ENCODE data around the gene GPC6.

GPC6 gene

GRCh38 chr13:93344048-93344705 lies 117.6 kb downstream of the GPC6 start:
- TF ChIP-seq CTCF (IDR thresholded peaks at IDR 0.05; ENCODE audit: low read length, missing control alignments) = no peak
- DNase-seq (ENCODE audit: low read depth) = no peak
- H3K4me3 ChIP-seq (replicated peaks; ENCODE audit: low read depth, low read length) = no peak overlapping the region

GRCh38 chr13:93345024-93345423 lies 118.4 kb downstream of the GPC6 start:
- DNase-seq (ENCODE audit: low read depth) = no peak
- no peak overlapping the region for H3K4me3 ChIP-seq (replicated peaks; ENCODE audit: low read depth, low read length)
- no peak for TF ChIP-seq CTCF (IDR thresholded peaks at IDR 0.05; ENCODE audit: low read length, missing control alignments)

- no peak for DNase-seq (ENCODE audit: low read depth)
- no peak for TF ChIP-seq CTCF (IDR thresholded peaks at IDR 0.05; ENCODE audit: low read length, missing control alignments)
- H3K4me3 ChIP-seq (replicated peaks; ENCODE audit: low read depth, low read length) = no peak overlapping the region
Observed at GRCh38 chr13:93345770-93346169, 119.2 kb downstream of the GPC6 start.

GRCh38 chr13:93352616-93353015 lies 126.0 kb downstream of the GPC6 start:
- no peak overlapping the region for H3K4me3 ChIP-seq (replicated peaks; ENCODE audit: low read depth, low read length)
- TF ChIP-seq CTCF (IDR thresholded peaks at IDR 0.05; ENCODE audit: low read length, missing control alignments) = no peak

GRCh38 chr13:93355094-93355493 lies 128.5 kb downstream of the GPC6 start:
- DNase-seq (ENCODE audit: low read depth) = no peak
- no peak for TF ChIP-seq CTCF (IDR thresholded peaks at IDR 0.05; ENCODE audit: low read length, missing control alignments)
- no peak overlapping the region for H3K4me3 ChIP-seq (replicated peaks; ENCODE audit: low read depth, low read length)

More at GRCh38 chr13:93352616-93353015, 126.0 kb downstream of the GPC6 start:
- DNase-seq (ENCODE audit: low read depth) = no peak

- no peak overlapping the region for H3K4me3 ChIP-seq (replicated peaks; ENCODE audit: low read depth, low read length)
- DNase-seq (ENCODE audit: low read depth) = no peak
- TF ChIP-seq CTCF (IDR thresholded peaks at IDR 0.05; ENCODE audit: low read length, missing control alignments) = no peak
Observed at GRCh38 chr13:93356469-93356868, 129.9 kb downstream of the GPC6 start.

GRCh38 chr13:93360021-93360420 lies 133.4 kb downstream of the GPC6 start:
- H3K4me3 ChIP-seq (replicated peaks; ENCODE audit: low read depth, low read length) = no peak overlapping the region
- DNase-seq (ENCODE audit: low read depth) = no peak
- TF ChIP-seq CTCF (IDR thresholded peaks at IDR 0.05; ENCODE audit: low read length, missing control alignments) = no peak
